K562 (cell line): ENCODE results near the gene LMNTD2. TPM values are rescaled to one million over a fixed set of nuclear protein-coding genes. Genes with fewer than 3 reads are reported as not detected.
A peak's percentile ranks its signal among the peaks of the same experiment; 100 is the strongest.

Experiments
- BCOR ChIP-seq: fragments of 450-650 bp; IDR thresholded peaks from 2 replicates; pipeline ENCODE4 v1.6.1; 2016
- GTF2E2 ChIP-seq: fragments of 200-800 bp; sonication (Bioruptor generic); IDR thresholded peaks from 2 replicates; pipeline ENCODE4 v1.6.1; 2016; ENCODE audit warnings: missing genetic modification characterization, missing compliant biosample characterization
- JUND ChIP-seq, 2 experiments: IDR thresholded peaks; 2 replicates in 1 of 2; 3 replicates in 1 of 2; pipeline ENCODE4 v1.6.1; 2011; ENCODE audit warnings: borderline replicate concordance in 2 of 2, low read depth in 2 of 2, low read length in 2 of 2, improper control_type of control experiment in 1 of 2, missing biosample characterization in 1 of 2, missing genetic modification characterization in 1 of 2, missing genetic modification reagents in 1 of 2
- KAT8 ChIP-seq: fragments of 450-650 bp; IDR thresholded peaks from 2 replicates; pipeline ENCODE4 v1.6.1; 2016; ENCODE audit warnings: low read depth, mild to moderate bottlenecking
- MBD2 ChIP-seq: sonication (generic); IDR thresholded peaks from 2 replicates; pipeline ENCODE4 v1.6.1; 2016; ENCODE audit warnings: low read depth, borderline replicate concordance
- NFYB ChIP-seq: IDR thresholded peaks from 2 replicates; pipeline ENCODE4 v1.6.1; 2011; ENCODE audit warnings: mild to moderate bottlenecking, moderate library complexity; ENCODE audit not compliant: insufficient read length; ENCODE audit errors: extremely low read depth
- TEAD4 ChIP-seq, 2 experiments: sonication (generic) in 1 of 2; formaldehyde crosslinking in 1 of 2; IDR thresholded peaks; 2 replicates each; pipeline versions ENCODE4 v1.6.1 to v1.8.0; 2012 to 2022; ENCODE audit warnings: borderline replicate concordance in 1 of 2, inconsistent platforms in 1 of 2, low read length in 1 of 2, mild to moderate bottlenecking in 1 of 2, missing genetic modification reagents in 1 of 2
- YBX1 ChIP-seq: fragments of 450-650 bp; IDR thresholded peaks from 2 replicates; pipeline ENCODE4 v1.7.1; 2016; ENCODE audit warnings: mild to moderate bottlenecking
- ZNF316 ChIP-seq: fragments of 450-650 bp; IDR thresholded peaks from 2 replicates; pipeline ENCODE4 v1.6.1; 2016
- ZNF717 ChIP-seq: fragments of 250-450 bp; sonication (Bioruptor Pico); IDR thresholded peaks from 2 replicates; pipeline ENCODE4 v1.5.0; 2021
- ZNF76 ChIP-seq: fragments of 250-450 bp; sonication (Bioruptor Pico); IDR thresholded peaks from 2 replicates; pipeline ENCODE4 v1.4.0; 2020; ENCODE audit warnings: mild to moderate bottlenecking, moderate library complexity, borderline replicate concordance
- polyA plus RNA-seq, 8 experiments: library from polyadenylated mRNA; depleted of rRNA in 4 of 8; stranded (reverse) in 5 of 8; unstranded in 3 of 8; fragments of >200 nt; fragmentation: Nextera tagmentation in 2 of 8; fragmentation: Illumina TruSeq in 1 of 8; extraction: Ambion mirVana in 2 of 8; extraction: Trizol in 1 of 8; gene quantifications; 2 replicates each; pipeline versions ENCODE4 v1.2.1 to v1.2.3, GENCODE V29; 2011 to 2014; ENCODE audit warnings: inconsistent platforms in 1 of 8, missing spikeins in 1 of 8
- total RNA-seq, 7 experiments: library from RNA; depleted of rRNA in 6 of 7; stranded (reverse); fragments of >200 nt in 6 of 7; fragmentation: Illumina TruSeq in 2 of 7; extraction: Trizol in 2 of 7; gene quantifications; 2 replicates each; pipeline versions ENCODE4 v1.2.1 to v1.2.3, GENCODE V29; 2011 to 2021; ENCODE audit warnings: low replicate concordance in 1 of 7
- TF ChIP-seq, protein P1 (sequence below), 2 experiments: fragments of 450-650 bp; formaldehyde crosslinking in 1 of 2; IDR thresholded peaks; 2 replicates each; pipeline versions ENCODE4 v1.4.0 to v1.6.1; 2014 to 2020; ENCODE audit warnings: mild to moderate bottlenecking in 2 of 2, borderline replicate concordance in 1 of 2, low read depth in 1 of 2
- TF ChIP-seq, protein P2 (sequence below): sonication (generic); formaldehyde crosslinking; IDR thresholded peaks from 2 replicates; pipeline ENCODE4 v1.8.0; 2023; ENCODE audit warnings: mild to moderate bottlenecking, missing genetic modification reagents
- TF ChIP-seq, protein P3 (sequence below), 2 experiments: IDR thresholded peaks; 2 replicates each; pipeline ENCODE4 v1.6.1; 2011; ENCODE audit warnings: borderline replicate concordance in 1 of 2, control low read depth in 1 of 2, low read depth in 1 of 2, low read length in 1 of 2, mild to moderate bottlenecking in 1 of 2, mixed read lengths in 1 of 2, moderate library complexity in 1 of 2; ENCODE audit not compliant: insufficient read depth in 1 of 2, insufficient read length in 1 of 2, poor library complexity in 1 of 2, severe bottlenecking in 1 of 2; ENCODE audit errors: extremely low read depth in 1 of 2

Gene LMNTD2
- total and polyA plus RNA-seq, 9 of the 15 experiments (the other 6 are each of a cell fraction or from before 2014, with no cell fraction given): 0.48 to 4.2 (median 1.5) TPM; not detected in 3

DNA sequence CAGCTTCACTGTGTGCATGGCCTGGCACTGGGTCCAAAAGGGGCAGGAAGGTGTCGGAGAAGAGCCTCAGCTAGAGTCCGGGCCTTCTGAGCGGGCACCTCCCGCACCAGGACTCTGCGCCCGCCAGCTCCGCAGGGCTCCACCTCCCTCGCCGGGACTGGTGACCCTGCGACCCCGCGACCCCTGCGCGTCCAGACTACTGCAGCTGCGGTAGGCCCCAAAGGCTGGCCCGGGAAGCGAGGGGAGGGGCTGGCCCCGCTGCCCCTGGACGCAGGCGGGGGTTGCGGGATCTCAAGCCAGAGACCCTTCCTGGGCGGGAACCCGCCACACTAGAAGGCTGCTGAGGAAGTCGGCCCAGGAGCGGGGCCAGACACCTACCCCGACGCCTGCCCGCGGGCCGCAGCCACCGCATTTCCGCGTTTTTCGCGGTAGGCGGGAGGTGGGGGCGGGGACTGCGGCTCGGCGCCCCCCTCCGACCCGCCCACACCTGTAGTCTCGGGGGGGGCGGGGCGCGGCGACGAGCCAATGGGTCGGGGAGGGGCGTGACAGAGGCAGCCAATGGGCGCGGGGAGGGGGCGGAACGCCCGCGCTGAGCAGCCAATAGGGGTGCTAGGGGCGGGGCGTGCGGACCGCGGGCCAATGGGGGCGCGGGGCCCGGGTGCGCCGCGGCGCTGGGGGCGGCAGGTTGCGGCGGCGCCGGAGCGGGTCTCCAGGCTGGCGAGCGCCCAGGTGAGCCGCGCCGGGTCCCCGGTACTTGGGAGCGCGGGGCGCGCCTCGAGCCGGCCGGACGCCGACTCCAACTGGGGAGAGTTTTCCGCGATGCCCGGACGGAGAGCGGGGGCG, at the start of gene LMNTD2, which contains the start of gene RASSF7 (continued):
- TF ChIP-seq, protein P1, sequence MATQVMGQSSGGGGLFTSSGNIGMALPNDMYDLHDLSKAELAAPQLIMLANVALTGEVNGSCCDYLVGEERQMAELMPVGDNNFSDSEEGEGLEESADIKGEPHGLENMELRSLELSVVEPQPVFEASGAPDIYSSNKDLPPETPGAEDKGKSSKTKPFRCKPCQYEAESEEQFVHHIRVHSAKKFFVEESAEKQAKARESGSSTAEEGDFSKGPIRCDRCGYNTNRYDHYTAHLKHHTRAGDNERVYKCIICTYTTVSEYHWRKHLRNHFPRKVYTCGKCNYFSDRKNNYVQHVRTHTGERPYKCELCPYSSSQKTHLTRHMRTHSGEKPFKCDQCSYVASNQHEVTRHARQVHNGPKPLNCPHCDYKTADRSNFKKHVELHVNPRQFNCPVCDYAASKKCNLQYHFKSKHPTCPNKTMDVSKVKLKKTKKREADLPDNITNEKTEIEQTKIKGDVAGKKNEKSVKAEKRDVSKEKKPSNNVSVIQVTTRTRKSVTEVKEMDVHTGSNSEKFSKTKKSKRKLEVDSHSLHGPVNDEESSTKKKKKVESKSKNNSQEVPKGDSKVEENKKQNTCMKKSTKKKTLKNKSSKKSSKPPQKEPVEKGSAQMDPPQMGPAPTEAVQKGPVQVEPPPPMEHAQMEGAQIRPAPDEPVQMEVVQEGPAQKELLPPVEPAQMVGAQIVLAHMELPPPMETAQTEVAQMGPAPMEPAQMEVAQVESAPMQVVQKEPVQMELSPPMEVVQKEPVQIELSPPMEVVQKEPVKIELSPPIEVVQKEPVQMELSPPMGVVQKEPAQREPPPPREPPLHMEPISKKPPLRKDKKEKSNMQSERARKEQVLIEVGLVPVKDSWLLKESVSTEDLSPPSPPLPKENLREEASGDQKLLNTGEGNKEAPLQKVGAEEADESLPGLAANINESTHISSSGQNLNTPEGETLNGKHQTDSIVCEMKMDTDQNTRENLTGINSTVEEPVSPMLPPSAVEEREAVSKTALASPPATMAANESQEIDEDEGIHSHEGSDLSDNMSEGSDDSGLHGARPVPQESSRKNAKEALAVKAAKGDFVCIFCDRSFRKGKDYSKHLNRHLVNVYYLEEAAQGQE (IDR thresholded peaks at IDR 0.05; ENCODE audit: borderline replicate concordance): no peak
- TF ChIP-seq, protein P1 (CRISPR knock-in tag; IDR thresholded peaks at IDR 0.05; ENCODE audit: low read depth): peak; percentile 54; the same call in 1 of the 2 replicates
- TF ChIP-seq, protein P2, sequence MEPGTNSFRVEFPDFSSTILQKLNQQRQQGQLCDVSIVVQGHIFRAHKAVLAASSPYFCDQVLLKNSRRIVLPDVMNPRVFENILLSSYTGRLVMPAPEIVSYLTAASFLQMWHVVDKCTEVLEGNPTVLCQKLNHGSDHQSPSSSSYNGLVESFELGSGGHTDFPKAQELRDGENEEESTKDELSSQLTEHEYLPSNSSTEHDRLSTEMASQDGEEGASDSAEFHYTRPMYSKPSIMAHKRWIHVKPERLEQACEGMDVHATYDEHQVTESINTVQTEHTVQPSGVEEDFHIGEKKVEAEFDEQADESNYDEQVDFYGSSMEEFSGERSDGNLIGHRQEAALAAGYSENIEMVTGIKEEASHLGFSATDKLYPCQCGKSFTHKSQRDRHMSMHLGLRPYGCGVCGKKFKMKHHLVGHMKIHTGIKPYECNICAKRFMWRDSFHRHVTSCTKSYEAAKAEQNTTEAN (CRISPR knock-in tag): no peak
- TF ChIP-seq NFYB: peak; percentile 90
- no peak for TF ChIP-seq TEAD4 (IDR thresholded peaks at IDR 0.05; ENCODE audit: low read length)
- 0 out of 2 replicates have a peak, but pooled peaks have one; percentile 14 for TF ChIP-seq TEAD4 (CRISPR knock-in tag; IDR thresholded peaks at IDR 0.05; ENCODE audit: borderline replicate concordance)
- TF ChIP-seq ZNF316: peak; percentile 44; the same call in 1 of the 2 replicates
- TF ChIP-seq JUND (IDR thresholded peaks at IDR 0.05; ENCODE audit: borderline replicate concordance, low read depth, low read length): 0 out of 2 replicates have a peak, but pooled peaks have one; percentile 22
- peak; percentile 15; the same call in 1 of the 3 replicates for TF ChIP-seq JUND (tag; IDR thresholded peaks at IDR 0.05; ENCODE audit: borderline replicate concordance, low read depth, low read length)
- no peak for TF ChIP-seq KAT8
- TF ChIP-seq YBX1: no peak
- TF ChIP-seq, protein P3, sequence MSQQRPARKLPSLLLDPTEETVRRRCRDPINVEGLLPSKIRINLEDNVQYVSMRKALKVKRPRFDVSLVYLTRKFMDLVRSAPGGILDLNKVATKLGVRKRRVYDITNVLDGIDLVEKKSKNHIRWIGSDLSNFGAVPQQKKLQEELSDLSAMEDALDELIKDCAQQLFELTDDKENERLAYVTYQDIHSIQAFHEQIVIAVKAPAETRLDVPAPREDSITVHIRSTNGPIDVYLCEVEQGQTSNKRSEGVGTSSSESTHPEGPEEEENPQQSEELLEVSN (IDR thresholded peaks at IDR 0.05; ENCODE audit: borderline replicate concordance in 1 of 2, extremely low read depth in 1 of 2, insufficient read depth in 1 of 2, insufficient read length in 1 of 2, low read depth in 1 of 2, low read length in 1 of 2, poor library complexity in 1 of 2, severe bottlenecking in 1 of 2): peak; percentile 16 to 73
- TF ChIP-seq GTF2E2 (tag): peak; percentile 63; the same call in 1 of the 2 replicates
- TF ChIP-seq ZNF76 (CRISPR knock-in tag): 0 out of 2 replicates have a peak, but pooled peaks have one; percentile 29
- TF ChIP-seq MBD2: peak; percentile 94
- no peak for TF ChIP-seq ZNF717 (CRISPR knock-in tag)
- 0 out of 2 replicates have a peak, but pooled peaks have one; percentile 11 for TF ChIP-seq BCOR
